Endothelial cell of umbilical vein (primary cell): Measurements from ENCODE around the gene CYB561A3. TPM values are rescaled to one million over a fixed set of nuclear protein-coding genes. Genes with fewer than 3 reads are reported as not detected.

Experiments used
- BruUV-seq: library from RNA; stranded (reverse); fragments of 400-500 nt; replicated peaks from 2 replicates; lab custom pipeline; 2021; lab: Mats Ljungman, UMichigan
- CTCF ChIA-PET: fragments of 300-600, 350-600 bp; sonication (Branson Sonifier 250); formaldehyde crosslinking; loops from one replicate; lab custom pipeline; 2021; ENCODE audit warnings: antibody characterized with exemption, inconsistent platforms; lab: Charles Lee
- POLR2A ChIA-PET: fragments of 300-600, 350-600 bp; sonication (Branson Sonifier 250); formaldehyde crosslinking; loops from one replicate; lab custom pipeline; 2021; ENCODE audit warnings: antibody characterized with exemption, inconsistent platforms; lab: Charles Lee
- DNase-seq: peaks from one replicate; pipeline ENCODE4 v3.0.0-alpha.2; 2011; ENCODE audit warnings: low read depth, low spot score
- FAIRE-seq: peaks from 2 replicates; lab custom pipeline; 2011; peaks lifted over from hg19 to GRCh38; lab: Jason Lieb, UNC
- H2AFZ ChIP-seq: 2 replicates; pipeline ENCODE4 v1.6.0; 2012; ENCODE audit warnings: low read depth, low read length, control low read depth, inconsistent platforms
- H3K27ac ChIP-seq: 2 replicates; pipeline ENCODE4 v1.5.1; 2011; ENCODE audit warnings: low read depth, mild to moderate bottlenecking, control low read depth, low read length, moderate library complexity; ENCODE audit not compliant: insufficient read depth
- H3K27me3 ChIP-seq, 2 experiments: 2 replicates each; pipeline versions ENCODE4 v1.6.0 to v1.6.1; 2011; ENCODE audit warnings: low read length in 2 of 2, mixed read lengths in 1 of 2; ENCODE audit not compliant: control insufficient read depth in 2 of 2, insufficient read depth in 2 of 2
- H3K36me3 ChIP-seq, 2 experiments: 2 replicates in 1 of 2; 3 replicates in 1 of 2; pipeline ENCODE4 v1.5.1; 2011; ENCODE audit warnings: low read length in 2 of 2, mild to moderate bottlenecking in 1 of 2, moderate library complexity in 1 of 2; ENCODE audit not compliant: control insufficient read depth in 2 of 2, insufficient read depth in 2 of 2; ENCODE audit errors: extremely low read depth in 1 of 2
- H3K4me1 ChIP-seq: 3 replicates; pipeline ENCODE4 v1.5.1; 2011; ENCODE audit warnings: mild to moderate bottlenecking, low read length; ENCODE audit not compliant: control insufficient read depth, insufficient read depth; ENCODE audit errors: extremely low read depth
- H3K4me2 ChIP-seq: 2 replicates; pipeline ENCODE4 v1.6.1; 2011; ENCODE audit warnings: low read length, control low read depth, mixed read lengths; ENCODE audit not compliant: insufficient read depth
- H3K4me3 ChIP-seq, 3 experiments: fragments of 200-600 bp in 1 of 3; sonication (generic), shearing (Covaris generic) in 1 of 3; replicated peaks in 1 of 3; 2 replicates each; pipeline ENCODE4 v1.5.1; 2011 to 2016; ENCODE audit warnings: control low read depth in 3 of 3, low read length in 3 of 3, mild to moderate bottlenecking in 2 of 3, inconsistent platforms in 1 of 3, low read depth in 1 of 3, moderate library complexity in 1 of 3; ENCODE audit not compliant: insufficient read depth in 1 of 3
- H3K79me2 ChIP-seq: 2 replicates; pipeline ENCODE4 v1.6.0; 2012; ENCODE audit warnings: low read length, inconsistent platforms; ENCODE audit not compliant: control insufficient read depth, insufficient read depth
- H3K9ac ChIP-seq: replicated peaks from 2 replicates; pipeline ENCODE3; 2011; ENCODE audit warnings: low read length, control low read depth; ENCODE audit not compliant: insufficient read depth; ENCODE audit errors: extremely low read depth
- H3K9me1 ChIP-seq: replicated peaks from 3 replicates; pipeline ENCODE4 v1.6.0; 2011; ENCODE audit warnings: mild to moderate bottlenecking, low read length; ENCODE audit not compliant: control insufficient read depth, insufficient read depth; ENCODE audit errors: extremely low read depth
- H3K9me3 ChIP-seq: replicated peaks from 2 replicates; pipeline ENCODE4 v1.5.1; 2012; ENCODE audit warnings: low read length, inconsistent platforms; ENCODE audit not compliant: control insufficient read depth, insufficient read depth
- H4K20me1 ChIP-seq: replicated peaks from 2 replicates; pipeline ENCODE3; 2011; ENCODE audit warnings: mild to moderate bottlenecking, low read length; ENCODE audit not compliant: control insufficient read depth, insufficient read depth; ENCODE audit errors: extremely low read depth
- EZH2 ChIP-seq: IDR thresholded peaks from 2 replicates; pipeline ENCODE4 v1.6.1; 2012; ENCODE audit warnings: borderline replicate concordance, low read depth, mild to moderate bottlenecking, moderate library complexity, low read length, inconsistent platforms; ENCODE audit not compliant: severe bottlenecking
- FOS ChIP-seq: IDR thresholded peaks from 2 replicates; pipeline ENCODE4 v1.6.1; 2011; ENCODE audit warnings: mild to moderate bottlenecking, low read length, moderate library complexity, borderline replicate concordance; ENCODE audit not compliant: insufficient read depth
- GATA2 ChIP-seq: IDR thresholded peaks from 2 replicates; pipeline ENCODE4 v1.7.0; 2011; ENCODE audit warnings: low read depth, mild to moderate bottlenecking, moderate library complexity, mixed read lengths, low read length; ENCODE audit not compliant: insufficient read length, insufficient read depth
- JUN ChIP-seq: IDR thresholded peaks from 2 replicates; pipeline ENCODE4 v1.6.1; 2011; ENCODE audit warnings: borderline replicate concordance, low read depth; ENCODE audit not compliant: insufficient read length, insufficient read depth
- MYC ChIP-seq: IDR thresholded peaks from one replicate; pipeline ENCODE4 v1.6.1; 2011; ENCODE audit warnings: mild to moderate bottlenecking, low read depth, low read length
- POLR2A ChIP-seq: IDR thresholded peaks from 2 replicates; pipeline ENCODE4 v1.6.1; 2012; ENCODE audit warnings: low read depth, mild to moderate bottlenecking, control low read depth, low read length
- POLR2AphosphoS5 ChIP-seq: IDR thresholded peaks from 2 replicates; pipeline ENCODE4 v1.6.1; 2012; ENCODE audit warnings: low read depth, mild to moderate bottlenecking, control low read depth, low read length, moderate library complexity; ENCODE audit not compliant: insufficient read depth
- dilution Hi-C: fragments of 300-500 bp; cut with MboI; formaldehyde crosslinking; loops from one replicate; pipeline ENCODE4 v1.15.0; 2019; ENCODE audit warnings: low sequenced_read_pairs; ENCODE audit not compliant: extremely low pct_ligation_motif_present
- intact Hi-C: fragments of 100-400 bp; cut with micrococcal nuclease; formaldehyde crosslinking; loops from one replicate; pipeline ENCODE4 v1.10.0; 2022
- polyA plus RNA-seq, 4 experiments: library from polyadenylated mRNA; depleted of rRNA in 3 of 4; stranded (reverse) in 3 of 4; unstranded in 1 of 4; fragments of >200 nt; gene quantifications; 2 replicates each; pipeline versions ENCODE4 v1.2.1 to v1.2.3, GENCODE V29; 2011 to 2012; ENCODE audit warnings: missing spikeins in 1 of 4
- total RNA-seq: library from RNA; stranded (reverse); gene quantifications from 2 replicates; pipeline ENCODE4 v1.2.3, GENCODE V29; 2021
- TF ChIP-seq, protein P1 (sequence below), 2 donors: IDR thresholded peaks; 1 replicate in 1 of 2; 2 replicates in 1 of 2; pipeline ENCODE4 v1.5.1; 2011; ENCODE audit warnings: low read length in 2 of 2, mild to moderate bottlenecking in 2 of 2, moderate library complexity in 2 of 2, control low read depth in 1 of 2, inconsistent platforms in 1 of 2, low read depth in 1 of 2; ENCODE audit not compliant: insufficient read depth in 1 of 2; ENCODE audit errors: extremely low read depth in 1 of 2
- TF ChIP-seq, protein P2 (sequence below): IDR thresholded peaks from 2 replicates; pipeline ENCODE4 v1.6.1; 2011; ENCODE audit not compliant: insufficient read depth, insufficient read length

Gene CYB561A3
- total and polyA plus RNA-seq, 2 donors (not counting 3 experiments of a cell fraction or from before 2014, with no cell fraction given): 41.6 to 103 TPM

DNA sequence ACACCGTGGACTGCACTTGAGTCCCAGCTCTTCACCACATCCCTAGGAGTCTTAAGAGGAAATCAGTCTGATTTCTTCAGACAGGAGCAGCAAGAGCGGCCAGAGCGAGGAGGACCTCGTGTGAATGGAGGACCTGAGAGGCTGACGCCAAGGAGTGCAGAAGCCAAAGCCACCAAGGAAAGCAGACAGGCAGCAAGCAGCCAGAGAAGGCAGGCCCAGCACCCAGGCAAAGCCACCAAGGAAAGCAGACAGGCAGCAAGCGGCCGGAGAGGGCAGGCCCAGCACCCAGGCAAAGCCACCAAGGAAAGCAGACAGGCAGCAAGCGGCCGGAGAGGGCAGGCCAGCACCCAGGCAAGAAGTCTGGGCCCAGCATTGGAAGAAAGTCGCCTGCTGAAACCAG is 11.8 kb downstream of the CYB561A3 start:
- H3K9me3 ChIP-seq: no peaks in the 10 kb centered on the region
- intact Hi-C loops: loop anchor here (1.0 kb wide), 1 partner anchor 17 kb away; the partner anchor contains the start of genes DDB1 and TKFC
- H3K27ac ChIP-seq: no peak overlapping the region
- no peak overlapping the region for H3K9ac ChIP-seq
- no peaks in the 10 kb centered on the region for H3K79me2 ChIP-seq
- H3K4me2 ChIP-seq: no peak overlapping the region
- peaks cover 0 to 20% of the 10 kb centered on the region in 2 experiments for H3K36me3 ChIP-seq
- no peak for FAIRE-seq
- ChIA-PET CTCF (interaction anchor here (0.6 to 2.2 kb wide), 2 partner anchors 10 to 36 kb away, joined by 3 to 6 read pairs; no protein-coding TSS in a partner anchor), POLR2A (no interaction called here)
- no peaks in the 10 kb centered on the region for H3K9me1 ChIP-seq
- H4K20me1 ChIP-seq: no peaks in the 10 kb centered on the region
- peaks cover 14% of the 10 kb centered on the region for H3K4me1 ChIP-seq
- DNase-seq: no peak
- TF ChIP-seq POLR2A (no peak), JUN (no peak), GATA2 (no peak), MYC (no peak), POLR2AphosphoS5 (no peak), FOS (no peak), EZH2 (no peak)
- TF ChIP-seq, protein P1, sequence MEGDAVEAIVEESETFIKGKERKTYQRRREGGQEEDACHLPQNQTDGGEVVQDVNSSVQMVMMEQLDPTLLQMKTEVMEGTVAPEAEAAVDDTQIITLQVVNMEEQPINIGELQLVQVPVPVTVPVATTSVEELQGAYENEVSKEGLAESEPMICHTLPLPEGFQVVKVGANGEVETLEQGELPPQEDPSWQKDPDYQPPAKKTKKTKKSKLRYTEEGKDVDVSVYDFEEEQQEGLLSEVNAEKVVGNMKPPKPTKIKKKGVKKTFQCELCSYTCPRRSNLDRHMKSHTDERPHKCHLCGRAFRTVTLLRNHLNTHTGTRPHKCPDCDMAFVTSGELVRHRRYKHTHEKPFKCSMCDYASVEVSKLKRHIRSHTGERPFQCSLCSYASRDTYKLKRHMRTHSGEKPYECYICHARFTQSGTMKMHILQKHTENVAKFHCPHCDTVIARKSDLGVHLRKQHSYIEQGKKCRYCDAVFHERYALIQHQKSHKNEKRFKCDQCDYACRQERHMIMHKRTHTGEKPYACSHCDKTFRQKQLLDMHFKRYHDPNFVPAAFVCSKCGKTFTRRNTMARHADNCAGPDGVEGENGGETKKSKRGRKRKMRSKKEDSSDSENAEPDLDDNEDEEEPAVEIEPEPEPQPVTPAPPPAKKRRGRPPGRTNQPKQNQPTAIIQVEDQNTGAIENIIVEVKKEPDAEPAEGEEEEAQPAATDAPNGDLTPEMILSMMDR (IDR thresholded peaks at IDR 0.05; ENCODE audit: extremely low read depth in 1 of 2, insufficient read depth in 1 of 2, low read depth in 1 of 2, low read length in 2 of 2): no peak
- TF ChIP-seq, protein P2, sequence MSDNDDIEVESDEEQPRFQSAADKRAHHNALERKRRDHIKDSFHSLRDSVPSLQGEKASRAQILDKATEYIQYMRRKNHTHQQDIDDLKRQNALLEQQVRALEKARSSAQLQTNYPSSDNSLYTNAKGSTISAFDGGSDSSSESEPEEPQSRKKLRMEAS: no peak
- H3K4me3 ChIP-seq: no peak overlapping the region
- H2AFZ ChIP-seq: no peak overlapping the region
- BruUV-seq: no TSS peak
- dilution Hi-C loops: no loop called here
- no peaks in the 10 kb centered on the region for H3K27me3 ChIP-seq
